SK-N-MC (cell line): ENCODE measurements around the gene SULT1A4.
"Not testable (repeated sequence)": the region's sequence is repeated elsewhere in the genome, so short reads cannot be mapped to it uniquely, and the experiment has no call there.

Source experiments
- EZH2 ChIP-seq: fragments of 200-600 bp; sonication (generic); IDR thresholded peaks from one replicate; pipeline ENCODE4 v1.6.1; 2017; ENCODE audit warnings: antibody characterized with exemption
- POLR2AphosphoS5 ChIP-seq: IDR thresholded peaks from 2 replicates; pipeline ENCODE4 v1.6.1; 2012; ENCODE audit warnings: mild to moderate bottlenecking, low read depth, low read length, borderline replicate concordance

GRCh38 chr16:29460647-29461030, 926 bp downstream of the SULT1A4 start:
- not testable (repeated sequence) for TF ChIP-seq EZH2, POLR2AphosphoS5
